Fibroblast of mammary gland (primary cell): Measurements from ENCODE around the gene TMEM200B.

Experiments used
- DNase-seq: peaks from one replicate; pipeline ENCODE4 v3.0.0-alpha.2; 2010; ENCODE audit warnings: low read depth
- H3K4me3 ChIP-seq: 2 replicates; pipeline ENCODE4 v1.5.1; 2011; ENCODE audit warnings: low read depth, mild to moderate bottlenecking, low read length, moderate library complexity; ENCODE audit not compliant: control insufficient read depth
- TF ChIP-seq, protein P1 (sequence below): conservative IDR thresholded peaks from 2 replicates; pipeline ENCODE4 v1.5.1; 2011; ENCODE audit warnings: low read depth, low read length, inconsistent platforms; ENCODE audit not compliant: control insufficient read depth, insufficient read depth

TMEM200B gene

DNA sequence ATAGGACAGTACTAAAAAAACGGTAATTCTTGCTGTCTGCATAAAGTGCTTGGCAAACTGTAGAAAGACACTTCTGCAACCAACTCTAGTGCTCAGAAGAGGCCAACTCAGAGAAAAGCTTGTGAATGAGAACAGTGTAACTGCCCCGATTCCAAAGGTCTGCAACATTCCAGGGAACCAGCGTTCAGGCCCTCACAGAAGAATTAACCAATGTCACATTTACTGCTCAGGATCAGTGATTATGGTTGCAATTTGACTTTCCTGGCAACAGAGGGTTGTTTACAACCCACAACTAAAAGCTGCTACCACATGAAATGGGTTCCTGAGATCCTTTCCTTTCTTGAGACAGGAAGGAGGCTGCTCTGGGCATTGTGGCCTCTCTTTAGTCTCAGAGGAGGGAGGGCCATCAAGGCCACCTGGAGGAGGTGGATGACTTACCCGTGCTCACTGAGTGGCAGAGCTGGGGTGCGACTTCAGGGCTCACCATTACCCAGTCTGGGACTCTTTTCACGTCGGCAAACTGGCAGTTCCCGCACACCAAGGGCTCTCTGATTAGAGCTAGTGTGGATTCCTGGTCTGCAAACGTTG lies 42.7 kb upstream of the TMEM200B start:
- no peak overlapping the region for H3K4me3 ChIP-seq
- DNase-seq: no peak
- TF ChIP-seq, protein P1, sequence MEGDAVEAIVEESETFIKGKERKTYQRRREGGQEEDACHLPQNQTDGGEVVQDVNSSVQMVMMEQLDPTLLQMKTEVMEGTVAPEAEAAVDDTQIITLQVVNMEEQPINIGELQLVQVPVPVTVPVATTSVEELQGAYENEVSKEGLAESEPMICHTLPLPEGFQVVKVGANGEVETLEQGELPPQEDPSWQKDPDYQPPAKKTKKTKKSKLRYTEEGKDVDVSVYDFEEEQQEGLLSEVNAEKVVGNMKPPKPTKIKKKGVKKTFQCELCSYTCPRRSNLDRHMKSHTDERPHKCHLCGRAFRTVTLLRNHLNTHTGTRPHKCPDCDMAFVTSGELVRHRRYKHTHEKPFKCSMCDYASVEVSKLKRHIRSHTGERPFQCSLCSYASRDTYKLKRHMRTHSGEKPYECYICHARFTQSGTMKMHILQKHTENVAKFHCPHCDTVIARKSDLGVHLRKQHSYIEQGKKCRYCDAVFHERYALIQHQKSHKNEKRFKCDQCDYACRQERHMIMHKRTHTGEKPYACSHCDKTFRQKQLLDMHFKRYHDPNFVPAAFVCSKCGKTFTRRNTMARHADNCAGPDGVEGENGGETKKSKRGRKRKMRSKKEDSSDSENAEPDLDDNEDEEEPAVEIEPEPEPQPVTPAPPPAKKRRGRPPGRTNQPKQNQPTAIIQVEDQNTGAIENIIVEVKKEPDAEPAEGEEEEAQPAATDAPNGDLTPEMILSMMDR: no peak

DNA sequence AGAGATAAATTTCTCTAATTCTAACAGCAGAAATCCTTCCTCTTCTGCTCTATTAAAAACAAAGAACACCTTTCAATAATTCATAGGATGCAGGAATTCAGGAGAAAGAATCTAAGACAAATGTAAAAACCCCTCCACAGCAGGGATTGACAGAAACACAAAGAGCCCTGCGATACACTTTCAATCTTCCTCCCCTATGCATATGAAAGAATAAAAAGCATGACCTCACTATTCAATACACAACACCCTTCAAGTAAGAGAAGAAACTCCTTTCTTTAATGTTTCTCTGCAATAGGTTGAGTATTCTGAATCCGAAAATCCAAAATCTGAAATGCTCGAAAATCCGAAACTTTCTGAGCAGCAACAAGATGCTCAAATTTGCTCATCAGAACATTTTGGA lies 40.9 kb upstream of the TMEM200B start:
- H3K4me3 ChIP-seq: no peak overlapping the region
- DNase-seq: no peak
- TF ChIP-seq, protein P1: no peak

DNA sequence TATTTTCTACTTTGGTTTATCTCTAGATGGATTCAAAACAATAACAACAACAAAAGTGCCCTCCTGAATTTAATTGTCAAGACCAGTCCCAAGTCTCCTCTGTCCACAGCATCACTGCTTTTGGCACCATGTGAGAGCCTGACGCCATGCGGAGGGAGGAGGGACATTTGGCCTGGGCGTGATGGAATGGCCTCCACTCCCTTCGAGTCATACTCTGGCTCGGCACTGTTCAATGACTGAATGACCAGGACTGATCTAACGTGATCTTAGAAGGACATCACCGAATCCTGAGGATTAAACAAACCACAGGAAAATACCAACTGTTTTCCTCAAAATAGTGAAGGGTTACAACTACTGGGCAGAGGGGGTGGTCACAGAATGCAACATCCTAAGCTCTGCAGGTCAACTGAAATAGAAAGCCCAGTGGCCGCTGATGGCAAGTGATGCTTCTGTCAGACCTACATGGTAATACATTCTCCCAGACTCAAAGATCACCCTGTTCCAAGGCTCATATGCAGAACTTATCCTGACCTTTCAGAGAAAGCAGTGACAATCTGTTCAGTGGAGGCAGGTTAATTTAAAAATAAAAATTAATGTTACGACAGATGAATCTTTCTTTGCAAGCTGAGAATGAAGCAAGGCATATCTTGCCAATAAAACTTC lies 38.9 kb upstream of the TMEM200B start:
- no peak overlapping the region for H3K4me3 ChIP-seq
- peak; percentile 63 for DNase-seq
- TF ChIP-seq, protein P1: no peak

DNA sequence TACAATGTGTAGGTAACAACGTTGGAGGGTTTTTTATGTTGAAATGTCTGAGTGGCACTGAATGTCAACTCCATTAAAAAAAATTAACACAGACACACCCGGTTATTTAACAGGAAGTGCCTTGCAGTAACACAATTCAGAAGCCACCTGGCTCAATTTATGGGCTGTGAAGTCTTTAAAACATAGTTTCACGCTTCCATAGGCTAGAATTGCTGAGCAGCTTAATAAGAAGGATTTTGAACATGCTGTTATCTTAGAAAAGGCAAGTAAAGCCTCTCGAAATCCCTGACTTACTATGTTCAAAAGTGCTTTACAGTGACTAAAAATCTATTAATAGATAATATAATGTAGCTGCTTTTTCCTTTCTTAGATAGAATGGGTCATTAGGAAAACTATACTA lies 38.3 kb upstream of the TMEM200B start:
- H3K4me3 ChIP-seq: no peak overlapping the region
- TF ChIP-seq, protein P1: no peak
- no peak for DNase-seq

DNA sequence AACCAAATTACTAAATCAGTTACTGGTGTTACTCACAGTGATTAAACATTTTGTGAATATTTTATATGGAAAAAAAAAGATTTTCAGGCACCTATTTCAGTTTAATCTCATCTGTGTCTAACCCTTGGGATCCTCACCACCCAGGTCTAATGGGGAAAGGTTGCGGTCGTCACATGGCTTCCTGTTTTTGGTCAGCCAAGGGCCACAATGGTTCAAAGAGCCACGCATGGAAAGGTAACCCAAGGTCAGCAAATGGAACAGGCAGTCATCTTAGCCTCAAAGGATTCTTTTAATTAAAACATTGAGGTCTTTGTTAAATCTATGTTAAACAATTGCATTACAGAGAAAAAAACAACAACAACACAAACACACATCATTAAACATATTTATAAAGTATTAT lies 36.1 kb upstream of the TMEM200B start:
- DNase-seq: no peak
- no peak overlapping the region for H3K4me3 ChIP-seq
- TF ChIP-seq, protein P1: no peak

DNA sequence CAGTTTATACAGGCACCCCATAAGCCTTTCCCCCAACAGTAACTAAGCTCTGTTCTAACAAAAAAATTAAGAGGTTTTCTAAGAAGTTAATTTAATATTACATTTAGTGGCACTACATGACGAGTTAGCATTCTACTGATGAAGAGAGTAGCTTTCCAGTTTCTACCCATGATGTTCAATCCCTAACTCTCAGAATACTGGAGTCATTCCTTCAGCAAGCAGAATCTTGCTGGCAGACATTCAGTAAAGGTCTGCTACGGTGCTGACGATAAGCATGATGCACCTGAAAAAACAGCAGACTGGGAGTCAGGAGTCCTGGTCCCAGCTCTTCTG lies 33.5 kb upstream of the TMEM200B start:
- no peak overlapping the region for H3K4me3 ChIP-seq
- TF ChIP-seq, protein P1: no peak
- no peak for DNase-seq
